Mucosa of rectum (tissue), 2 donors: Measurements from ENCODE around the gene NPAS1.
A peak's percentile ranks its signal among the peaks of the same experiment; 100 is the strongest.

Experiments
- H3K27ac ChIP-seq, 2 donors: one replicate each; pipeline ENCODE4 v1.7.0; 2013; ENCODE audit warnings: inconsistent platforms in 2 of 2, low read depth in 2 of 2, low read length in 2 of 2
- H3K27me3 ChIP-seq, 2 donors: one replicate each; pipeline ENCODE4 v1.7.0; 2013; ENCODE audit warnings: low read length in 2 of 2; ENCODE audit not compliant: control insufficient read depth in 2 of 2, insufficient read depth in 2 of 2
- H3K36me3 ChIP-seq, 2 donors: one replicate each; pipeline ENCODE4 v1.7.0; 2013; ENCODE audit warnings: low read length in 2 of 2; ENCODE audit not compliant: control insufficient read depth in 2 of 2, insufficient read depth in 2 of 2
- H3K4me1 ChIP-seq, 2 donors: one replicate each; pipeline ENCODE4 v1.7.0; 2013; ENCODE audit warnings: low read length in 2 of 2, mild to moderate bottlenecking in 1 of 2; ENCODE audit not compliant: control insufficient read depth in 2 of 2, insufficient read depth in 2 of 2
- H3K4me3 ChIP-seq, 2 donors: one replicate each; pipeline ENCODE4 v1.7.0; 2013; ENCODE audit warnings: low read length in 2 of 2
- H3K9ac ChIP-seq, 2 donors: one replicate each; pipeline ENCODE4 v1.7.0; 2013; ENCODE audit warnings: low read length in 2 of 2, low read depth in 1 of 2, mild to moderate bottlenecking in 1 of 2
- H3K9me3 ChIP-seq, 2 donors: one replicate each; pipeline ENCODE4 v1.7.0; 2013; ENCODE audit warnings: low read length in 2 of 2; ENCODE audit not compliant: control insufficient read depth in 2 of 2
- donor health status: healthy.
- donor health status: Normal muscosa, but diverticular disease.

NPAS1 gene

DNA sequence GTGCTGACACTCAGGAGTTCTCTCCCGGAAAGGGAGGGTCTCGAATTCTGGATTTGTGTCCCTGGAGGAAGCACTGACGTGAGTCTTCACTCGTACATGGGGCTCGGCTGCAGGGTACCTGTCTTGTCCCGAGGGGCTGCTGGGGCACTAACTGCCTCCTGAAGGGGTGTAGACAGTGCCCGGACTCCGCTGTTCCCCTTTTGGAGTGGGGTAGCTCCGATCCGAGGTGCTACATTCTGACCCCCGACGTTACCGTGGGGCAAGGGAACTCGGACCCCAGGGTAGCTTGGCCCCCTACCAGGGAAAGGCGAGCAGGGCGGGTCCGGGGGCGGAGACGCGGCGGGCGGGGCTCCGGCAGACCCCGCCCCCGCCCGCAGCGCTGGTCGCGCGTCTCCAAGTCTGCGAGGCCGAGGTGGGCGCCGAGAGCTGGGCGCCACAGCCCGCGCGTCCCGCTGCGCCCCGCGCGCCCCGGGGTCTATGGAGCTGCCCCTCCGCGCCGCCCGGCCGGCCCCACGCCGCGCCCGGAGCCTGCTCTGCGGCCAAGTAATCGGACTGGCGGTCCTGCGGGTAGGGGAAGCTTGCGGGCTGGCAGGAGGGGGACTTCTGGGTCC, at the start of gene NPAS1:
TSS of gene NPAS1 (plus strand) at position 407 of the 611 bp plus-strand sequence. CDS start 1,211 bp downstream, outside the sequence.
- Histone ChIP-seq H3K4me1 (peaks cover 2 to 11% of the 10 kb centered on the region in 2 donors), H3K36me3 (no peaks in the 10 kb centered on the region), H3K9ac (no peak within 1 kb of the TSS), H3K27ac (no peak within 1 kb of the TSS), H3K9me3 (no peaks in the 10 kb centered on the region), H3K27me3 (peaks cover 38 to 40% of the 10 kb centered on the region in 2 donors), H3K4me3 (no peak within 1 kb of the TSS)

- Histone ChIP-seq H3K4me3 (no peak overlapping the region), H3K36me3 (peaks cover 4 to 11% of the 10 kb centered on the region in 2 donors), H3K9me3 (no peaks in the 10 kb centered on the region), H3K27me3 (no peaks in the 10 kb centered on the region), H3K9ac (no peak overlapping the region), H3K4me1 (peaks cover 13 to 20% of the 10 kb centered on the region in 2 donors), H3K27ac (no peak overlapping the region)
Measured at GRCh38 chr19:46970815-46971214, 48.8 kb upstream of the NPAS1 start.

GRCh38 chr19:46972311-46972710, 47.3 kb upstream of the NPAS1 start:
- Histone ChIP-seq H3K9ac (no peak overlapping the region), H3K4me3 (no peak overlapping the region), H3K36me3 (peaks cover 4 to 9% of the 10 kb centered on the region in 2 donors), H3K27me3 (no peaks in the 10 kb centered on the region), H3K9me3 (no peaks in the 10 kb centered on the region), H3K27ac (no peak overlapping the region), H3K4me1 (peaks cover 22 to 28% of the 10 kb centered on the region in 2 donors)

GRCh38 chr19:46974181-46974580, 45.5 kb upstream of the NPAS1 start:
- Histone ChIP-seq H3K27ac (no peak overlapping the region), H3K36me3 (peaks cover 4 to 9% of the 10 kb centered on the region in 2 donors), H3K27me3 (no peaks in the 10 kb centered on the region), H3K9me3 (no peaks in the 10 kb centered on the region), H3K9ac (no peak overlapping the region), H3K4me1 (peaks cover 14 to 27% of the 10 kb centered on the region in 2 donors), H3K4me3 (no peak overlapping the region)

- no peaks in the 10 kb centered on the region for H3K27me3 ChIP-seq
- H3K36me3 ChIP-seq: peaks cover 3 to 7% of the 10 kb centered on the region in 2 donors
- peak overlapping the region in 1 of 2 donors; percentile 18 for H3K27ac ChIP-seq
- no peak overlapping the region for H3K4me3 ChIP-seq
- H3K4me1 ChIP-seq: peaks cover 14 to 27% of the 10 kb centered on the region in 2 donors
- H3K9ac ChIP-seq: no peak overlapping the region
- no peaks in the 10 kb centered on the region for H3K9me3 ChIP-seq
Measured at GRCh38 chr19:46975011-46975924, 44.4 kb upstream of the NPAS1 start.

- H3K4me1 ChIP-seq: peaks cover 14 to 27% of the 10 kb centered on the region in 2 donors
- H3K9me3 ChIP-seq: no peaks in the 10 kb centered on the region
- H3K27me3 ChIP-seq: no peaks in the 10 kb centered on the region
- no peak overlapping the region for H3K4me3 ChIP-seq
- H3K36me3 ChIP-seq: peaks cover 2 to 7% of the 10 kb centered on the region in 2 donors
- H3K9ac ChIP-seq: peak overlapping the region in 1 of 2 donors; percentile 8
- H3K27ac ChIP-seq: peak overlapping the region; percentile 18 to 59
Measured at GRCh38 chr19:46975925-46976782, 43.5 kb upstream of the NPAS1 start.

- Histone ChIP-seq H3K4me1 (peaks cover 14 to 27% of the 10 kb centered on the region in 2 donors), H3K36me3 (peaks cover 2 to 7% of the 10 kb centered on the region in 2 donors), H3K27ac (peak overlapping the region; percentile 18 to 59), H3K9me3 (no peaks in the 10 kb centered on the region), H3K4me3 (no peak overlapping the region), H3K27me3 (no peaks in the 10 kb centered on the region), H3K9ac (no peak overlapping the region)
Measured at GRCh38 chr19:46976845-46977320, 42.8 kb upstream of the NPAS1 start.

DNA sequence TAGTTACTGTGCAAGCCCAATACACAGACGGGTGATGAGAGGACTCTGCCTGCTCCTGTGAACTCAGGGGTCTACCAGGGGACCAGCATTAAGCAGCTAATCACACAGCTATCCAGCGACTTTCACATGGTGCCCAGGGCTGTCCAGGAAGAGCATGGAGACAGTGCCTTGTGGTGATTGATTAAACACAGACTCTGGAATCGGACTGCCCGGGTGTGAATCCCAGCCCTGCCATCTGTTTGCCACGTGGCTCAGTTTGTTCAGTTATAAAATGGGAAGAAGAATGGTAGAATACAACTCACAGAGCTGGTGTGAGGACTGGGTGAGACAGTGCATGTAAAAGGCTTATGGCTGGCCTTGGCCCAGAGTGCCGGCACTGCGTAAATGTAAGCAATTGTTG, 42.1 kb upstream of the NPAS1 start:
- H3K36me3 ChIP-seq: peaks cover 2 to 5% of the 10 kb centered on the region in 2 donors
- H3K4me3 ChIP-seq: no peak overlapping the region
- no peaks in the 10 kb centered on the region for H3K27me3 ChIP-seq
- peaks cover 14 to 27% of the 10 kb centered on the region in 2 donors for H3K4me1 ChIP-seq
- no peaks in the 10 kb centered on the region for H3K9me3 ChIP-seq
- no peak overlapping the region for H3K27ac ChIP-seq
- H3K9ac ChIP-seq: no peak overlapping the region

DNA sequence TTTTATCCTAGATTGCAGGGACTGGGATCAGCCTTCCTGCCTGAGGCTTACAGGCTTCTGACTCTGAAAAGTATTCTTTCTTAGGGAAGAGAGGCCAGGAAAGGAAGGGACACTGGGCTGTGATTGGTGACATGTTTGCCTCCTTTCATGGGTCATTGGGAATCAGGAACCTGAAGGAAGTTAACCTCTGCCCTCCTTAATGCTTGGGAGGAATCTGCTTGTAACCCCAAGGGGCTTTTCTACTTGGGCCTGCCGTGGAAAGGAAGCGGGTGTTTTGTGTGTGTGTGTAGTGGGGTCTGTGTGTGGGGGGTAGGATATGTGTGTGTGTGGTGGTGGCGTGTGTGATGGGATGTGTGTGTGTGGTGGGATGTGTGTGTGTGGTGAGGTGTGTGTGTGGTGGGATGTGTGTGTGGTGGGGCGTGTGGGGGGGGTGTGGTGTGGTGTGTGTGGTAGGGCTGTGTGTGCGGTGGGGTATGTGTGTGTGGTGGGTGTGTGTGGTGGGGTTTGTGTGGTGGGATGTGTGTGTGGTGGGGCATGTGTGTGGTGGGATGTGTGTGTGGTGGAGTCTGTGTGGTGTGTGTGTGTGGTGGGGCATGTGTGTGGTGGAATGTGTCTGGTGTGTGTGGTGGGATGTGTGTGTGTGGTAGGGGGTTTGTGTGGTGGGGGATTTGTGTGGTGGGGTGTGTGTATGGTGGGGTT, 41.3 kb upstream of the NPAS1 start:
- H3K27me3 ChIP-seq: no peaks in the 10 kb centered on the region
- peaks cover 14 to 27% of the 10 kb centered on the region in 2 donors for H3K4me1 ChIP-seq
- no peaks in the 10 kb centered on the region for H3K9me3 ChIP-seq
- H3K4me3 ChIP-seq: no peak overlapping the region
- H3K27ac ChIP-seq: no peak overlapping the region
- no peak overlapping the region for H3K9ac ChIP-seq
- H3K36me3 ChIP-seq: peaks cover 2 to 3% of the 10 kb centered on the region in 2 donors
